GM10248 (cell line): Measurements from ENCODE around the gene CA10.

Source experiments
- CTCF ChIA-PET: fragments of 300-600 bp; sonication (Branson Sonifier 250); formaldehyde crosslinking; extraction: SDS; loops from one replicate; lab custom pipeline; 2021; ENCODE audit warnings: antibody characterized with exemption; lab: Yijun Ruan, JAX
- POLR2A ChIA-PET: fragments of 350-650 bp; sonication (Branson Sonifier 250); formaldehyde crosslinking; extraction: SDS; loops from one replicate; lab custom pipeline; 2020; ENCODE audit warnings: antibody characterized with exemption; lab: Yijun Ruan, JAX
- DNase-seq: peaks from one replicate; pipeline ENCODE4 v3.0.0; 2012; ENCODE audit errors: extremely low spot score
- CTCF ChIP-seq: IDR thresholded peaks from 2 replicates; pipeline ENCODE4 v1.5.1; 2012; ENCODE audit warnings: mild to moderate bottlenecking, low read depth; ENCODE audit errors: extremely low read depth, missing control alignments, control extremely low read depth

Gene CA10

GRCh38 chr17:51668155-51668962 is 490.2 kb downstream of the CA10 start:
- DNase-seq = no peak
- CTCF ChIA-PET = no interaction called here

GRCh38 chr17:51667706-51668083 is 490.8 kb downstream of the CA10 start:
- DNase-seq = no peak
- POLR2A ChIA-PET = no interaction called here
- TF ChIP-seq CTCF = no peak
- CTCF ChIA-PET = no interaction called here

More at GRCh38 chr17:51668155-51668962, 490.2 kb downstream of the CA10 start:
- POLR2A ChIA-PET = no interaction called here
- TF ChIP-seq CTCF = no peak

GRCh38 chr17:51666971-51667705 is 491.4 kb downstream of the CA10 start:
- no peak for DNase-seq
- no peak for TF ChIP-seq CTCF
- ChIA-PET POLR2A (no interaction called here), CTCF (no interaction called here)

- ChIA-PET POLR2A (no interaction called here), CTCF (interaction anchor here (1.7 kb wide), 1 partner anchor 11 kb away, joined by 4 read pairs; no protein-coding TSS in a partner anchor)
- TF ChIP-seq CTCF = no peak
These were observed 496.1 kb downstream of the CA10 start for GRCh38 chr17:51662204-51663056.

GRCh38 chr17:51661403-51661802 is 497.1 kb downstream of the CA10 start:
- no peak for TF ChIP-seq CTCF
- POLR2A ChIA-PET = no interaction called here
- CTCF ChIA-PET = interaction anchor here (1.7 kb wide), 1 partner anchor 10 kb away, joined by 4 read pairs; no protein-coding TSS in a partner anchor
- no peak for DNase-seq

More at GRCh38 chr17:51662204-51663056, 496.1 kb downstream of the CA10 start:
- DNase-seq = no peak

GRCh38 chr17:51660266-51660665 is 498.2 kb downstream of the CA10 start:
- CTCF ChIA-PET = no interaction called here
- DNase-seq = no peak
- no peak for TF ChIP-seq CTCF
- POLR2A ChIA-PET = no interaction called here
